GM12878 (cell line): ENCODE measurements around the gene MAP7. TPM values are rescaled to one million over a fixed set of nuclear protein-coding genes. Genes with fewer than 3 reads are reported as not detected.

Source experiments
- ATAC-seq: fragments of 200-7000 bp; cut with Tn5 transposase; 3 replicates; pipeline ENCODE4 v1.9.1; 2020; ENCODE audit warnings: mild to moderate bottlenecking, moderate library complexity
- BruUV-seq: library from RNA; stranded (reverse); fragments of 400-500 nt; replicated peaks from 2 replicates; lab custom pipeline; 2021; lab: Mats Ljungman, UMichigan
- CTCF ChIA-PET: fragments of 300-600 bp; sonication (Branson Sonifier 250); formaldehyde crosslinking; extraction: SDS; loops from one replicate; lab custom pipeline; 2021; ENCODE audit warnings: inconsistent platforms; lab: Yijun Ruan, JAX
- POLR2A ChIA-PET: fragments of 350-600 bp; formaldehyde crosslinking; extraction: SDS; loops from one replicate; lab custom pipeline; 2021; ENCODE audit warnings: inconsistent platforms; lab: Charles Lee
- RAD21 ChIA-PET: fragments of 300-600 bp; sonication (Branson Sonifier 250); formaldehyde crosslinking; loops from one replicate; lab custom pipeline; 2023; ENCODE audit warnings: antibody characterized with exemption; ENCODE audit not compliant: unreplicated experiment; lab: Charles Lee
- SMC1A ChIA-PET: fragments of 300-600 bp; sonication (Branson Sonifier 250); formaldehyde crosslinking; loops from one replicate; lab custom pipeline; 2023; ENCODE audit not compliant: unreplicated experiment, uncharacterized antibody; lab: Charles Lee
- DNase-seq: peaks from one replicate; pipeline ENCODE4 v3.0.0-alpha.2; 2011; ENCODE audit warnings: low read depth, low spot score
- FAIRE-seq: peaks from 3 replicates; lab custom pipeline; 2011; peaks lifted over from hg19 to GRCh38; lab: Jason Lieb, UNC
- H2AFZ ChIP-seq: 2 replicates; pipeline ENCODE4 v1.6.0; 2011; ENCODE audit warnings: low read depth, low read length, control low read depth; ENCODE audit not compliant: control insufficient read depth
- H3K27ac ChIP-seq: 2 replicates; pipeline ENCODE4 v1.5.1; 2011; ENCODE audit warnings: control low read depth; ENCODE audit not compliant: control insufficient read depth, insufficient read depth
- H3K27me3 ChIP-seq, 2 experiments: replicated peaks in 1 of 2; 2 replicates each; pipeline versions ENCODE4 v1.6.0 to v1.6.1; 2011; ENCODE audit warnings: low read length in 1 of 2; ENCODE audit not compliant: control insufficient read depth in 2 of 2, insufficient read depth in 2 of 2
- H3K36me3 ChIP-seq, 2 experiments: 2 replicates each; pipeline ENCODE4 v1.5.1; 2011; ENCODE audit warnings: low read length in 1 of 2; ENCODE audit not compliant: control insufficient read depth in 2 of 2, insufficient read depth in 2 of 2
- H3K4me1 ChIP-seq: 2 replicates; pipeline ENCODE4 v1.6.1; 2011; ENCODE audit warnings: mild to moderate bottlenecking, low read length, moderate library complexity, mixed read lengths; ENCODE audit not compliant: control insufficient read depth, insufficient read depth
- H3K4me2 ChIP-seq: 2 replicates; pipeline ENCODE4 v1.6.0; 2011; ENCODE audit warnings: control low read depth; ENCODE audit not compliant: control insufficient read depth, insufficient read depth
- H3K4me3 ChIP-seq: fragments of 200-600 bp; sonication (generic); 2 replicates; pipeline ENCODE4 v1.5.1; 2016
- H3K79me2 ChIP-seq: 2 replicates; pipeline ENCODE4 v1.6.0; 2011; ENCODE audit warnings: low read length; ENCODE audit not compliant: control insufficient read depth, insufficient read depth
- H3K9ac ChIP-seq: 2 replicates; pipeline ENCODE4 v1.8.0; 2011; ENCODE audit warnings: low read length, control low read depth, mixed read lengths; ENCODE audit not compliant: control insufficient read depth, insufficient read depth
- H3K9me3 ChIP-seq: replicated peaks from 3 replicates; pipeline ENCODE4 v1.5.1; 2011; ENCODE audit warnings: mild to moderate bottlenecking, low read length; ENCODE audit not compliant: control insufficient read depth, insufficient read depth
- H4K20me1 ChIP-seq: 2 replicates; pipeline ENCODE4 v1.6.0; 2011; ENCODE audit not compliant: control insufficient read depth, insufficient read depth
- ASH2L ChIP-seq: fragments of 300-600, 200-600 bp; sonication (generic); IDR thresholded peaks from 2 replicates; pipeline ENCODE4 v1.6.1; 2017; ENCODE audit warnings: low read depth, mild to moderate bottlenecking, borderline replicate concordance
- BACH1 ChIP-seq: fragments of 450-650 bp; IDR thresholded peaks from 2 replicates; pipeline ENCODE4 v1.6.1; 2017; ENCODE audit warnings: mild to moderate bottlenecking, borderline replicate concordance
- CHD2 ChIP-seq: IDR thresholded peaks from 2 replicates; pipeline ENCODE4 v1.6.1; 2011; ENCODE audit warnings: low read depth, low read length, improper control_type of control experiment, borderline replicate concordance
- GATAD2B ChIP-seq: fragments of 450-650 bp; conservative IDR thresholded peaks from 2 replicates; pipeline ENCODE4 v1.6.1; 2017; ENCODE audit warnings: low read depth, mild to moderate bottlenecking, moderate library complexity
- KDM1A ChIP-seq: fragments of 200-600 bp; sonication (generic); IDR thresholded peaks from 2 replicates; pipeline ENCODE4 v1.6.1; 2016; ENCODE audit warnings: borderline replicate concordance
- LARP7 ChIP-seq: fragments of 450-650 bp; IDR thresholded peaks from 2 replicates; pipeline ENCODE4 v1.6.1; 2017; ENCODE audit warnings: mild to moderate bottlenecking
- POLR2A ChIP-seq: IDR thresholded peaks from 2 replicates; pipeline ENCODE4 v1.6.1; 2011; ENCODE audit warnings: low read depth, mild to moderate bottlenecking, low read length
- SIX5 ChIP-seq: IDR thresholded peaks from 2 replicates; pipeline ENCODE4 v1.6.1; 2011; ENCODE audit warnings: mild to moderate bottlenecking, low read depth, low read length, moderate library complexity; ENCODE audit not compliant: severe bottlenecking
- SKIL ChIP-seq: fragments of 450-650 bp; IDR thresholded peaks from 2 replicates; pipeline ENCODE4 v1.6.1; 2017; ENCODE audit warnings: mild to moderate bottlenecking, low read depth, inconsistent platforms; ENCODE audit not compliant: poor library complexity, severe bottlenecking
- SPI1 ChIP-seq: IDR thresholded peaks from 2 replicates; pipeline ENCODE4 v1.6.1; 2011; ENCODE audit warnings: low read depth, mild to moderate bottlenecking, low read length, moderate library complexity, borderline replicate concordance; ENCODE audit not compliant: insufficient read depth
- SREBF1 ChIP-seq: IDR thresholded peaks from 2 replicates; pipeline ENCODE4 v1.6.1; 2012; ENCODE audit warnings: mild to moderate bottlenecking, low read length
- TAF1 ChIP-seq: IDR thresholded peaks from 2 replicates; pipeline ENCODE4 v1.6.1; 2011; ENCODE audit warnings: mild to moderate bottlenecking, low read depth, low read length, borderline replicate concordance
- ZBTB11 ChIP-seq: fragments of 450-650 bp; formaldehyde crosslinking; IDR thresholded peaks from 2 replicates; pipeline ENCODE4 v1.5.0; 2022; ENCODE audit warnings: mild to moderate bottlenecking, missing genetic modification characterization
- ZNF622 ChIP-seq: fragments of 450-650 bp; IDR thresholded peaks from 2 replicates; pipeline ENCODE4 v1.6.1; 2017; ENCODE audit warnings: mild to moderate bottlenecking, inconsistent platforms
- WGBS: methylation state at CpG from one replicate; pipeline ENCODE4 v1.1.6; 2016; ENCODE audit warnings: low lambda C conversion rate; ENCODE audit not compliant: insufficient replicate concordance, insufficient coverage; ENCODE audit errors: missing lambda C conversion rate; 5-methylcytosine and 5-hydroxymethylcytosine counted together
- in situ Hi-C: fragments of 300-500 bp; cut with MboI; formaldehyde crosslinking; loops from 9 replicates; pipeline ENCODE4 v1.14.3; 2018; ENCODE audit warnings: mixed read lengths
- intact Hi-C: fragments of 100-400 bp; cut with micrococcal nuclease; formaldehyde crosslinking; loops from one replicate; pipeline ENCODE4 v1.14.2; 2022; ENCODE audit not compliant: unreplicated experiment
- polyA plus RNA-seq, 11 experiments: library from polyadenylated mRNA; depleted of rRNA in 4 of 11; unstranded in 6 of 11; stranded (reverse) in 5 of 11; fragments of >200 nt; fragmentation: Nextera tagmentation in 4 of 11; fragmentation: Illumina TruSeq in 1 of 11; extraction: Ambion mirVana in 4 of 11; extraction: Trizol in 1 of 11; gene quantifications; 1 replicate in 1 of 11; 2 replicates in 10 of 11; pipeline versions ENCODE4 v1.2.1 to v1.2.3, GENCODE V29; 2011 to 2016; ENCODE audit warnings: inconsistent platforms in 2 of 11, missing spikeins in 2 of 11, low read depth in 1 of 11
- total RNA-seq, 4 experiments: library from RNA; depleted of rRNA in 3 of 4; stranded (reverse); fragments of >200 nt in 3 of 4; fragmentation: Illumina TruSeq in 1 of 4; extraction: Trizol in 1 of 4; gene quantifications; 2 replicates each; pipeline versions ENCODE4 v1.2.1 to v1.2.3, GENCODE V29; 2013 to 2021

The MAP7 gene
- total and polyA plus RNA-seq, 10 of the 15 experiments (the other 5 are each of a cell fraction or from before 2014, with no cell fraction given): 0.04 to 0.17 (median 0.08) TPM; not detected in 2

GRCh38 chr6:136562211-136562610, 12.0 kb upstream of the MAP7 start:
- Histone ChIP-seq H3K9ac (no peak overlapping the region), H3K4me1 (no peaks in the 10 kb centered on the region), H3K9me3 (no peaks in the 10 kb centered on the region), H4K20me1 (no peaks in the 10 kb centered on the region), H3K79me2 (no peaks in the 10 kb centered on the region), H2AFZ (no peak overlapping the region), H3K4me3 (no peak overlapping the region), H3K36me3 (peaks cover 5 to 40% of the 10 kb centered on the region in 2 experiments), H3K4me2 (no peak overlapping the region), H3K27me3 (no peaks in the 10 kb centered on the region), H3K27ac (no peak overlapping the region)
- SMC1A ChIA-PET: interaction anchor here (1.2 kb wide), 1 partner anchor 323 kb away, joined by 3 read pairs; no protein-coding TSS in a partner anchor
- intact Hi-C loops (no loop called here), in situ Hi-C loops (no loop called here)
- no TSS peak for BruUV-seq
- POLR2A ChIA-PET: no interaction called here
- CTCF ChIA-PET: interaction anchor here (1.0 to 2.4 kb wide), 3 partner anchors 20 to 230 kb away, joined by 3 to 7 read pairs (median 3); partner anchors contain the start of gene MAP3K5
- DNase-seq (no peak), FAIRE-seq (no peak), ATAC-seq (no peak)
- RAD21 ChIA-PET: interaction anchor here (0.9 kb wide), 1 partner anchor 230 kb away, joined by 3 read pairs; the partner anchor contains the start of gene MAP3K5
- TF ChIP-seq BACH1: no peak
- TF ChIP-seq ZNF622: no peak
- no peak for TF ChIP-seq CHD2
- no peak for TF ChIP-seq KDM1A
- TF ChIP-seq TAF1: no peak
- TF ChIP-seq GATAD2B: no peak
- TF ChIP-seq SPI1: no peak
- TF ChIP-seq SIX5: no peak
- TF ChIP-seq POLR2A: no peak
- TF ChIP-seq SKIL: no peak
- TF ChIP-seq SREBF1: no peak
- no peak for TF ChIP-seq ZBTB11 (CRISPR knock-in tag)
- no peak for TF ChIP-seq ASH2L
- no peak for TF ChIP-seq LARP7
- 95% methylated on average over 2 of the region's 2 CpGs for WGBS
